Neutrophil (primary cell): ENCODE measurements around the gene HSPB2.
"Not testable (repeated sequence)": the region's sequence is repeated elsewhere in the genome, so short reads cannot be mapped to it uniquely, and the experiment has no call there.

ENCODE experiments used
- H3K27ac ChIP-seq: fragments of 200-600 bp; sonication (generic); 2 replicates; pipeline ENCODE4 v1.5.1; 2016; ENCODE audit warnings: mild to moderate bottlenecking, moderate library complexity
- H3K27me3 ChIP-seq: fragments of 200-600 bp; sonication (generic); 2 replicates; pipeline ENCODE4 v1.6.0; 2016; ENCODE audit warnings: mild to moderate bottlenecking
- H3K36me3 ChIP-seq: fragments of 200-600 bp; sonication (generic); 2 replicates; pipeline ENCODE4 v1.5.1; 2017
- H3K4me1 ChIP-seq, 2 experiments: fragments of 200-600 bp in 1 of 2; sonication (generic) in 1 of 2; 1 replicate in 1 of 2; 2 replicates in 1 of 2; pipeline versions ENCODE4 v1.5.1 to v1.6.1; 2013 to 2016; ENCODE audit warnings: low read depth in 1 of 2, low read length in 1 of 2, mild to moderate bottlenecking in 1 of 2, moderate library complexity in 1 of 2; ENCODE audit not compliant: control insufficient read depth in 1 of 2, insufficient read depth in 1 of 2
- H3K4me3 ChIP-seq, 2 experiments: fragments of 200-600 bp in 1 of 2; sonication (generic) in 1 of 2; 1 replicate in 1 of 2; 2 replicates in 1 of 2; pipeline ENCODE4 v1.5.1; 2013 to 2016; ENCODE audit warnings: low read depth in 1 of 2, low read length in 1 of 2, mild to moderate bottlenecking in 1 of 2, moderate library complexity in 1 of 2
- H3K9me3 ChIP-seq: fragments of 200-600 bp; sonication (generic); 2 replicates; pipeline ENCODE4 v1.5.1; 2016
- TF ChIP-seq, protein P1 (sequence below): fragments of 200-600 bp; sonication (generic); IDR thresholded peaks from 2 replicates; pipeline ENCODE4 v1.5.1; 2016; ENCODE audit warnings: antibody characterized with exemption

HSPB2 gene

DNA sequence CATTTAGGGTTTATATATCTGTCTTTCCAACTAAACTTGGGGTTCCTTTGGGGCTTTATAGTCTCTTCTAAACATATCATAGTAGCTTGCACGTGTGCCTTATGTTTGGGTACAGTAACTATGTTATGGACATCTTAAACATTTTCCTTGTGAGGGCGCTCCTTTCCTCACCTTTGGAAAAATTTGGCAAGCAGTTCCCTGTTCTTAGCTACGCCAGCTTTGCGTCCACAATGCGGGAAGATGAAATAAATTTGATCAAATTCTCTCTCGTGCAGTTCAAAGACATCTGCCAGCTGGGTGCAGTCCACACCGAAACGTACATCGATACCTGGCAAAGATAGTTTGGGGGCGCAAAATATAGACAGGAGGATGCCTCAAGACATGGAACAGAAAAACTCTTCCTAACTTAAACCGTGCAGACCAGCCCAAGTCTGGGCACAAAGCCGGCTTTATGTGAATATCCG is 34.1 kb upstream of the HSPB2 start:
- Histone ChIP-seq H3K27ac (peak overlapping the region; percentile 96), H3K36me3 (no peaks in the 10 kb centered on the region), H3K4me3 (peak overlapping the region; percentile 89 to 96), H3K27me3 (no peaks in the 10 kb centered on the region), H3K9me3 (no peaks in the 10 kb centered on the region), H3K4me1 (peaks cover 14 to 18% of the 10 kb centered on the region in 2 experiments)
- TF ChIP-seq, protein P1, sequence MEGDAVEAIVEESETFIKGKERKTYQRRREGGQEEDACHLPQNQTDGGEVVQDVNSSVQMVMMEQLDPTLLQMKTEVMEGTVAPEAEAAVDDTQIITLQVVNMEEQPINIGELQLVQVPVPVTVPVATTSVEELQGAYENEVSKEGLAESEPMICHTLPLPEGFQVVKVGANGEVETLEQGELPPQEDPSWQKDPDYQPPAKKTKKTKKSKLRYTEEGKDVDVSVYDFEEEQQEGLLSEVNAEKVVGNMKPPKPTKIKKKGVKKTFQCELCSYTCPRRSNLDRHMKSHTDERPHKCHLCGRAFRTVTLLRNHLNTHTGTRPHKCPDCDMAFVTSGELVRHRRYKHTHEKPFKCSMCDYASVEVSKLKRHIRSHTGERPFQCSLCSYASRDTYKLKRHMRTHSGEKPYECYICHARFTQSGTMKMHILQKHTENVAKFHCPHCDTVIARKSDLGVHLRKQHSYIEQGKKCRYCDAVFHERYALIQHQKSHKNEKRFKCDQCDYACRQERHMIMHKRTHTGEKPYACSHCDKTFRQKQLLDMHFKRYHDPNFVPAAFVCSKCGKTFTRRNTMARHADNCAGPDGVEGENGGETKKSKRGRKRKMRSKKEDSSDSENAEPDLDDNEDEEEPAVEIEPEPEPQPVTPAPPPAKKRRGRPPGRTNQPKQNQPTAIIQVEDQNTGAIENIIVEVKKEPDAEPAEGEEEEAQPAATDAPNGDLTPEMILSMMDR, result no peak

DNA sequence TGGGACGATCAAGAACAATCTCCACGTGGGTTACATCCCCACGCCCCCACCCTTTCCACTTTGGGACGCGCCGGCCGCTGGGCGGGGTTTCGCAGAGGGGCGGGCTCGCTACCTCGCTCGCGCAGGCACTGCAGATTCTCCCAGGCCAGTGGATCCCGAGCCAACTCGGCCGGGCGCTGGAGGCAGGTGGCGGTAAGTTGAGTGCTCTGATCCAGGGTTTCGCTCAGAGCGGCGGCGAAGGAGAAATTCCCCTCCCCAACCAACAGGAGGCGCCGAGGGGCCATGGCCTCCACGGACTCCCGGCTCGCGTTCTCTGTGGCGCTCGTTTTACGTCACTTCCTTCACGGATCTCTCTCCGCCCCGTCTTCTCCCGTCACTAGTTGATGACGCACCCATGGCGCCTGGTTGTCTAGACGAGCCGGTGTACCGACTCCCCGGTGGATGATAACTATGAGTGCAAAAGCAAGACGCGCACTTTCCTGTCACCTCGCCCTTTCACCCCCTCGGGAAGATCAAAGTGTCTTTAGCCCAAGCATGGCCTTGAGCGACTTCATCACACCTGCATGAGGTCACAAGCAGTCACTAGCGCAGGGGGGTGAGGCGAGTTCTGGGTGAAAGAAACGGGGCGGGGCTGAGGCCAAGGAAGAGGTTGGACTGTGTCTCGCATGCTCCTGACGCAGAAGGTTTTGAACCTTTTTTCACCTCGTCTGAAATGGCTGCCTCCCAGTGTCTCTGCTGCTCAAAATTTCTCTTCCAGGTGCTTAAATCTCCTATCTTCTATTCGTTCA is 33.5 kb upstream of the HSPB2 start, which contains the start of the genes CFAP68 and FDXACB1:
Gene CFAP68, plus strand, starts transcription at position 693 of the 788 bp plus-strand sequence. Its CDS starts 20 bp downstream, at position 713.
Gene FDXACB1, minus strand, starts transcription at position 317 of the 788 bp plus-strand sequence. Its CDS starts 33 bp downstream, at position 284.
- Histone ChIP-seq H3K9me3 (no peaks in the 10 kb centered on the region), H3K36me3 (no peaks in the 10 kb centered on the region), H3K27me3 (no peaks in the 10 kb centered on the region), H3K27ac (peak within 1 kb of the TSS; percentile 96), H3K4me1 (peaks cover 14 to 18% of the 10 kb centered on the region in 2 experiments), H3K4me3 (peak within 1 kb of the TSS; percentile 89 to 96)
- TF ChIP-seq, protein P1, result peak; percentile 96

DNA sequence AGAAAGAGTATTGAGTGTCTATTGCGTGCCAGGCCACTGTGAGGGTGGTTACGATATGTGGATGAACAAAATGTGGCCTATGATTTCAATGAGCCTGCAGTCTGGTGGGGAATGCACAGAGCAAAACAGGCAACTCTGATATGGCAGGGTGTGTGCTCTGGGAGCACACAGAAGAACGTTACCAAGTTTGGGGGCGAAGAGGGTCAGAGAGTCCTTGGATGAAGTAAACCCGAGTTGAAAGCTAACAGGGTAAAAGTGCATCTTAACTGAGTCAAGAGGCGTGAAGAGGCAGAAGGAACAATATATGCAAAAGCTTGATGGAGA is 32.9 kb upstream of the HSPB2 start:
- Histone ChIP-seq H3K9me3 (no peaks in the 10 kb centered on the region), H3K36me3 (no peaks in the 10 kb centered on the region), H3K4me1 (peaks cover 14 to 18% of the 10 kb centered on the region in 2 experiments), H3K27ac (peak overlapping the region; percentile 96), H3K4me3 (peak overlapping the region; percentile 89 to 96), H3K27me3 (no peaks in the 10 kb centered on the region)
- TF ChIP-seq, protein P1, result no peak

DNA sequence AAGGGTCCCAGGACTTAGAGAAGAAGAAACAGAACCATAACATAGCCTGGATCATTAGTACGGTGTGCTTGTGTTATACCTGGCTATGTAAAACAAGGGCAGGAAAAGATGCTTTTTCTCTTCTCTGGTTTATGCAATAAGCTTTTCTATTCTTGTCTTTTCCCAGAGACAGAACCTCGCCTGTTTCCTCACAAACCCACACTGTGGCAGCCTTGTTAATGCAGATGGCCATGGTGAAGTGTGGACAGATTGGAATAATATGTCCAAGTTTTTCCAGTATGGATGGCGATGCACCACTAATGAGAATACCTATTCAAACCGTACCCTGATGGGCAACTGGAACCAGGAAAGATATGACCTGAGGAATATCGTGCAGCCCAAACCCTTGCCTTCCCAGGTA is 30.3 kb upstream of the HSPB2 start:
- no peak overlapping the region for H3K27ac ChIP-seq
- H3K4me1 ChIP-seq, result peaks cover 14 to 18% of the 10 kb centered on the region in 2 experiments
- no peak overlapping the region for H3K4me3 ChIP-seq
- no peaks in the 10 kb centered on the region for H3K36me3 ChIP-seq
- TF ChIP-seq, protein P1, result no peak
- H3K27me3 ChIP-seq, result no peaks in the 10 kb centered on the region
- H3K9me3 ChIP-seq, result no peaks in the 10 kb centered on the region

DNA sequence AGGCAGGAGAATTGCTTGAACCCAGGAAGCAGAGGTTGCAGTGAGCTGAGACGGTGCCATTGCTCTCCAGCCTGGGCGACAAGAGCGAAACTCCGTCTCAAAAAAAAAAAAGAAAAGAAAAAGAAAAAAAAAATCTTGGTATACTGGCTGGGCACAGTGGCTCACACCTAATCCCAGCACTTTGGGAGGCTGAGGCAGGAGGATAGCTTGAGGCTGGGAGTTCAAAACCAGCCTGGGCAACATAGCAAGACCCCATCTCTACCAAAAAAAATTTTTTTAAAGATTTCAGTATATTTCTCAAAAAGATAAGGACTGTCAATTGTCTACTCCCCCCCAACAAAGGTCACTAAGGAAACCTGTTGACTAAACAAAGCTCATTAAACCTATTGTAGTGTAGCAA is 27.5 kb upstream of the HSPB2 start:
- not testable (repeated sequence) for H3K36me3 ChIP-seq, H3K4me1 ChIP-seq, H3K9me3 ChIP-seq, H3K27ac ChIP-seq, H3K4me3 ChIP-seq, H3K27me3 ChIP-seq

DNA sequence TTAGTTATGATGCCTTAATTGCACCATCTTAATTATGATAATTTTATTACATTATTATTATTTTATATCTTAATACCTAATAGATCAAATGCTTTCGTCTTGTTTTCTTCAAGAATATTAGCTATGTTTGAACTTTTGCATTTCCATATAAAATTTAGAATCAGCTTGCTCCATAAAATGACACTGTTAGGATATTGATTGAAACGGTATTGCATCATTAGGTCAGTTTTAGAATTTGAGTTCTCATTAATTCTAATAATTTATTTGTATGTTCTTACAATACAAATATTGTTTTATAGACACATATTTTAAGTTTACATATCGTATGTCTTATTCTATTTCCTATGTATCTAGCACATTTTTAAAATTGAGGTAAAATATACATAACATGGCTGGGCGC is 26.5 kb upstream of the HSPB2 start:
- H3K27me3 ChIP-seq, result no peaks in the 10 kb centered on the region
- H3K4me1 ChIP-seq, result no peaks in the 10 kb centered on the region

More for the DNA sequence above, 26.5 kb upstream of the HSPB2 start:
- Histone ChIP-seq H3K9me3 (no peaks in the 10 kb centered on the region), H3K4me3 (no peak overlapping the region), H3K36me3 (no peaks in the 10 kb centered on the region), H3K27ac (no peak overlapping the region)
- TF ChIP-seq, protein P1, result no peak
